ENCODE measurements around the gene DCAF4L1.

DCAF4L1 gene

DNA sequence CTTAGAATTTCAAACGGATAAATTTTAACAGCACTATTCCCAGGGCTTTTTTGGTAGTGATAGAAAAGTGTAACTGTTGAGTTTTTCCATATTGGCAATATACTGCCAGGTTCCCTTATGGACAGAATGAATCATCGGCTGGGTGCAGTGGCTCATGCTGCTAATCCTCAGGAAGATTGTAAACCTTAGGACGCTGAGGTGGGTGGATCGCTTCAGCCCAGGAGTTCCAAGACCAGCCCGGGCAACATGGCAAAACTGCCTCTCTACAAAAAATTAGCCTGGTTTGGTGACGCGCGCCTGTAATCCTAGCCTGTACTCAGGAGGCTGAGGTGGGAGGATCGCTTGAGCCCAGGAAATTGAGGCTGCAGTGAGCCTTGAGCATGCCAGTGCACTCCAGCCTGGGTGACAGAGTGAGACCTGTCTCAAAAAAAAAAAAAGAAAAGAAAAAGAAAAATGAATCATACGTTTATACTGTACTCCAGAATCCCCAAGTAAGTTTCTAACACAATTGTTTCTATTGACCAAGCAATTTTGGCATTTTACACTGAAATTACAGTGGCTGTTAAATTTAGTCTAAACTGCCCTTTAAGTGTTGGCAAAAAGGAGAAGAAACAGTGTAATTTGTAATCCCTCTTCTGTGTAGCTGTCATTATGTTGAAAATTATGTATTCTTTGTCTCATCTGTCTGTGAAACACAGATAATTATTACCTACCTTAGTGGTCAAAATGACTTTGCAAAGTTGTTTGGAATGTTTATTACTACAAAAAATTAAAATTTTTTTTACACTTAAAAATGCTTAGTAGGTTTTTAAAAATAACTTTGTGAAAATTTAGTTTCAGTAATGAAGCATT is 10.6 kb downstream of the DCAF4L1 start:
- DNase-seq = no peak

DNA sequence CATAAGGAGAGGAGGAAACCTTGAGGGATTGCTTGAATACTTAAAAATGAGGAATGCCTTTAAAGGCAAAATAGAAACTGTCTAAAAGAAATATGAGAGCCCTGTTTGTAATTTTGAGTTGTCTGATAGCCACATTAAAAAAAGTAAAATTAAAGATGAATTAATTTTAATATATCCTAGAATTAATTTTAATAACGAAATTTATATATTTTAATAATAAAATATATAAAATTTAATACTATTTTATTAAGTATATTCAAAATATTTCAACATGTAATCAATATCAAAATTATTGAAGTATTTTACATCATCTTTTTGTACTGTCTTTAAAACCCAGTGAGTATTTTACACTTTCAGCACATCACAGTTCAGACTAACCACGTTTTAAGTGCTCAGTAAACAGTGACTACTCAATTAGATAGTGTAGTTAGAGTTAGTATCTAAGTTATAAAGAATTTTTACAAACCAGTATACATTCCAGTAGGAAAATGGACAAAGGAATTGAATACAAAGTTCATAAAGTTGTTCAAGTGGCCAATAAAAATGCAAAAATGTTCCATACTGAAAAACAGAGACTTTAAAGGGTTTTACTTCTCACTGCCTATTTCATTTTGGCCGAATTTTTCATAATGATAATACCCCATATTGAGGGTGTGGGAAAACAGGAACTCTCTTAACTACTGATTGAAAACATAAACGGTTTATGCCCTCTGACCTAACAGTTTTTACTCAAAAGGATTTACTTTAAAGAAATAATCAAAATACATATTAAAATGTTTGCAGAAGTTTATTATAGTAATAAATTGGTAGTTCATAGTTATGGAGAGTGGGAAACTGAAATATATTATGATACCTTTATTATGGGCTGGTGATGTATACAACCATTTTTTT is 11.7 kb downstream of the DCAF4L1 start:
- no peak for DNase-seq

DNA sequence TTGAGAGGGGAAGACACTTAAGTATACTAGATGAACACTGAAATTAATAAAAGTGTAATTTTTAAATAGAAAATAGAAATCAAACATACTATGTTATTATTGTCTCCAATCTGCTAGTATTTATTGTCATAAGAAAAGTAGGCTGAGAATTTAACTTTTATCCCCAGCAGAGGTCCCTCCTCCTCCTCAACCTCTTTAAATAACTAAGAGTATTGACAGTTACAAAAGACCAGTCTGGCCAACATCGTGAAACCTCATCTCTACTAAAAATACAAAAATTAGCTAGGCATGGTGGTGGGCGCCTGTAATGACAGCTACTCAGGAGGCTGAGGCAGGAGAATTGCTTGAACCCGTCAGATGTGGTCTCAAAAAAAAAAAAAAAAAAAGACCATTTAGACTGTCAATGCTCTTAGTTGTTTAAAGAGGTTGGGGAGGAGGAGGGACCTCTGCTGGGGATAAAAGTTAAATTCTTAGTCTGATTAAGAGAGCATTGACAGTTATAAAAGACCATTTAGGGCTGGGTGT is 13.0 kb downstream of the DCAF4L1 start:
- DNase-seq = no peak

DNA sequence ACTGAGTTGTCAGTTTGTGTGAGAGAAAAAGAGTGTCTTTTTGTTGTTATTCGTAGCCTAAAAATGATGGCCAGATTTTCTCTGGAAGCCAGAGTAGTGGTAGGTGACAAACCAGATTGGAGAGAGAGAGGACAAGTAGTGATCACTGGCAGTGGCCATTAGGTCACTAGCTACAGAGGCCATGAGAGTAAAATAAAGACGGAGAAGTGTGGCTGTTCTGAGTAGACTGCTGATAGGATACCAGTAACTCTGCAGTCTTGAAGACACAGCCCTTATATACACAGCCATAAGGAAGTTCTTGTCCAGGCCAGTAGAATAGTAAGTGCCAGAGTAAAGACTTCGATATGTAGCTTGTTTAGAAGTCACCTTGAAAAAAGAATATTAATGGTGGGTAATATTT is 16.5 kb downstream of the DCAF4L1 start:
- DNase-seq = no peak

DNA sequence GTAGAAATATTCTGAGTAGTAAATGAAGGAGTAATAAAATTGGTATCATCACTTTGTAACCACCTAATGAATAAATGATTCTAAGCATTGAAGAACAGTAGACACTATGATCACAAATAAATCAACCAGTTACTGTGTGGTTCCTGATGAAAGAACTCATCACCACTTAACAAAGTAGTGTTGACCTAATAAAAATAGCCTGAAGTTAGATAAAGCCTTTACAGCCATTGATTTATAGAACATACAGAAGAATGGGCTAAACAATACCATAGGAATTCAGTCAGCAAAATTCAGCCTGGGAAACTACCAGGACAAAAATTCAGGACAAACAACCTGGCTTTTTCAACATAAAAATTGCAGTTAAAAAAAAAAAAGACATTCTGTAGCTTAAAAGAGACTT is 17.8 kb downstream of the DCAF4L1 start:
- no peak for DNase-seq

DNA sequence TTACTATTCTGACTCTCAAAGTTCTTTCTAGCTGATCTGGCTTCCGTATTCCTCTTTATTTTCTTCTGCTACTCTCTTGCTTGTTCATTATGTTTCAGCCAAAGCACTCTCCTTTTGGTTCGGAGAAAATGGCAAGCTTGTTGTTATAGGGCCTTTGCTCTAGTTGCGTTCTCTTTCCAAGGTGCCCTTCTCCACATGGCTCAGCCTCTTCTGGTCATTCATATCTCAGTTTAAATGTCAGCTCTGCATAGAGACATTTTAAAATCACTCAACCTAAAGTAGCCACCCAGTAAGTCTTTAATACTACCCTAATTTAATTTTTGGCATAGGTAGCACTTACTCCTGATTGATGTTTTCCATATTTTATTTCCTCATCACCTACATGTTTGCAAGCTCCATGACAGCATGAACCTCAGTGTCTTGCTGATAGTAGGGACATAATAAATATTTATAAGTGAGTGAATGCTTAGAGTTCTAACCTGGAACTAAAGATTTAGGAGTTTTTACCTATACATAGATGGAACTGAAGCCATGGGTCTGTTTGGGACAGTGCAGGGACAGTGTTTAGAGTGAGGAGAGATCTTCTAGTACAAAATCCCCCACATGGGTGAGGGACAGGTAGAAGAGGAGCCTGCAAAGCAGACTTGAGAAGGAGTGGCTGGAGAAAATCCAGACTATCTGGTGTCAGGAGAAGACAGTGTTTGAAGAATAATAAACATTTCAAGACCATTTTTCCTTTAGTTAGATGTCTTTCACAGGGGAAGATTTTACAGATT is 26.6 kb downstream of the DCAF4L1 start:
- DNase-seq = no peak

DNA sequence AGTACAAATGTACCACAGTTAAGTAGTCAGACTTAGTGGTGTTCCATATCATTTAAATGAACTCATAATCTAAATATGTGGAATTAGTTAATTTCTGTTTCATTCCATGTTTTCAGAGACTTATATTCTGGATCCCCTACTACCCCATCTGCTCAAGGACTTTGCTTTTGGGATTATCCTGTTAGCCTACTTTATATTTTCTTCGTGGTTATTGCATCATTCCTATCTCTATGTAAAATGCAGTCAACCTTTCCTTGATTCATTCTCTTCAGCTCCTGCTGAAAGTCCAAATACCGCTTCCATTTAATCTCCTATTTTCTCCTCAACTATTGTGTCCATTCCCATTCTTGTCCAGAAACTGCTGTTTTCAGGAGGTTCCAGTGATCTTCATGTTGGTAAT is 33.9 kb downstream of the DCAF4L1 start:
- no peak for DNase-seq

DNA sequence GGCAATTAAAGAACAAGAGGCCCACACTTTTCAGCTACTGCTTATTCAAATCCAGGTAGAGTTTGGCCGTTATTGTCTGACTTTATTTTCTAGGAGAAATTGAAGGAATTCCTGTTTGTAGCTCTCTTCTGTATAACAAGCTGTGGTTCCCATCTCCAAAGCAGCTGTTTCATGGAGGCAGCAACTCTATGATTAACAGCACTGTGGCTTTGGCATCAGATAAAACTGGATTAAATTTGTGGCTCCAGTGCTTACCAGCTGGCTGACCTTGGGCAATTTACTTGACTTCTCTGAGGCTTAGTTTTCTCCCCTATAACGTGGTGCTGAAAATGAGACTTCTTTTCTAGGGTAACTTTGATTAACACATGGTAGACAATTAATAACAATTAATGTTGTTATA is 36.9 kb downstream of the DCAF4L1 start:
- DNase-seq = no peak
